Activated naive CD4-positive, alpha-beta T cell treated with anti-CD3 and anti-CD28 coated beads, Interleukin-2, amount 50 U/mL, for 16 hours (primary cell): ENCODE data around the gene RPS13.
"Not testable (repeated sequence)": the region's sequence is repeated elsewhere in the genome, so short reads cannot be mapped to it uniquely, and the experiment has no call there.

Source experiments
- DNase-seq: peaks from one replicate; pipeline ENCODE4 v3.0.0-alpha.2; 2020

The RPS13 gene

GRCh38 chr11:17077520-17078401 is at the start of gene RPS13:
RPS13 (minus strand) TSS chr11:17077667; CDS start chr11:17077641, 26 bp downstream.
- DNase-seq: peak; percentile 93

- DNase-seq: no peak
Measured at GRCh38 chr11:17121981-17122380, 44.5 kb upstream of the RPS13 start.

GRCh38 chr11:17117262-17117661 is 39.8 kb upstream of the RPS13 start:
- no peak for DNase-seq

GRCh38 chr11:17116117-17116516 is 38.6 kb upstream of the RPS13 start:
- DNase-seq: no peak

GRCh38 chr11:17107745-17108144 is 30.3 kb upstream of the RPS13 start:
- not testable (repeated sequence) for DNase-seq

- not testable (repeated sequence) for DNase-seq
Measured at GRCh38 chr11:17105404-17106040, 28.1 kb upstream of the RPS13 start.

GRCh38 chr11:17102462-17102861 is 25.0 kb upstream of the RPS13 start:
- DNase-seq: no peak

GRCh38 chr11:17098658-17099057 is 21.2 kb upstream of the RPS13 start:
- no peak for DNase-seq

- DNase-seq: no peak
Measured at GRCh38 chr11:17098038-17098437, 20.6 kb upstream of the RPS13 start.

GRCh38 chr11:17085976-17086375 is 8.5 kb upstream of the RPS13 start:
- DNase-seq: not testable (repeated sequence)

- DNase-seq: no peak
Measured at GRCh38 chr11:17077240-17077519, 287 bp downstream of the RPS13 start.

GRCh38 chr11:17076517-17077239 is 789 bp downstream of the RPS13 start:
- DNase-seq: no peak

GRCh38 chr11:17075506-17075905 is 2.0 kb downstream of the RPS13 start:
- no peak for DNase-seq

- DNase-seq: no peak
Measured at GRCh38 chr11:17073370-17074027, 4.0 kb downstream of the RPS13 start.

- DNase-seq: no peak
Measured at GRCh38 chr11:17067417-17067816, 10.1 kb downstream of the RPS13 start.

GRCh38 chr11:17066691-17067090 is 10.8 kb downstream of the RPS13 start:
- DNase-seq: no peak

- DNase-seq: peak; percentile 58
Measured at GRCh38 chr11:17063171-17064002, 14.1 kb downstream of the RPS13 start.

- not testable (repeated sequence) for DNase-seq
Measured at GRCh38 chr11:17051146-17051545, 26.3 kb downstream of the RPS13 start.

- DNase-seq: not testable (repeated sequence)
Measured at GRCh38 chr11:17048491-17048890, 29.0 kb downstream of the RPS13 start.

- no peak for DNase-seq
Measured at GRCh38 chr11:17046690-17047089, 30.8 kb downstream of the RPS13 start.

- DNase-seq: no peak
Measured at GRCh38 chr11:17036666-17037658, 40.5 kb downstream of the RPS13 start.
